GM19372 (cell line): ENCODE measurements around the gene MAP2K7.
"Not testable (repeated sequence)": the region's sequence is repeated elsewhere in the genome, so short reads cannot be mapped to it uniquely, and the experiment has no call there.

Experiments used
- ATAC-seq: cut with Tn5 transposase; IDR thresholded peaks from one replicate; pipeline ENCODE4 v1.9.1; 2021; ENCODE audit warnings: mild to moderate bottlenecking, low read depth, moderate library complexity; ENCODE audit not compliant: unreplicated experiment

MAP2K7 gene

GRCh38 chr19:7903244-7904073, at the start of gene MAP2K7:
Gene MAP2K7, plus strand, starts transcription at chr19:7903877. Its CDS starts 68 bp downstream, at chr19:7903945.
- peak; percentile 79 for ATAC-seq

- ATAC-seq = no peak
Measured at GRCh38 chr19:7855426-7856108, 48.1 kb upstream of the MAP2K7 start.

DNA sequence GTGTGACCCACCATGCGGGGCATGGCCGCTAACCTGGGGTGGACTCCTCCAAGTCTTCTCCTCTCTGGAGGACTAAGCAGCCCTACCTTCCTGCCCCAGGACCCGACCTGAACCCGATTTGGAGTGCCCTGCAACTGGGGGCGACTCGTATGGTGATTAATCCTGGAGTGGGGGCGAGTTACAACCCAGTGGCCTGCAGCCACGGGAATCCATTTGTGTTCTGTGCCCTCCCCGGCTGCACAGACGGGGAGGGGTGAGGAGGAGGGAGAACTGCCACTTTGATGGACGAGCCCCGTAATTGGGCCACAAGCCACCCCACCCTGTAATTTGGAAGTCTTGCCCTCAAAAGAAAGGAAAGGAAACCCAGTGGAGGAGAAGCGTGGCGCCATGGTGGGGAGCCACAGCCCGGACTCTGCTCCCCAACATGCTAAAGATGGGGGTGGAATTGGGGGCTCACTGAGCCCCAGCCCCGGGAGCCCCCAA, 47.5 kb upstream of the MAP2K7 start:
- no peak for ATAC-seq

- ATAC-seq = no peak
Measured at GRCh38 chr19:7856679-7857663, 46.7 kb upstream of the MAP2K7 start.

DNA sequence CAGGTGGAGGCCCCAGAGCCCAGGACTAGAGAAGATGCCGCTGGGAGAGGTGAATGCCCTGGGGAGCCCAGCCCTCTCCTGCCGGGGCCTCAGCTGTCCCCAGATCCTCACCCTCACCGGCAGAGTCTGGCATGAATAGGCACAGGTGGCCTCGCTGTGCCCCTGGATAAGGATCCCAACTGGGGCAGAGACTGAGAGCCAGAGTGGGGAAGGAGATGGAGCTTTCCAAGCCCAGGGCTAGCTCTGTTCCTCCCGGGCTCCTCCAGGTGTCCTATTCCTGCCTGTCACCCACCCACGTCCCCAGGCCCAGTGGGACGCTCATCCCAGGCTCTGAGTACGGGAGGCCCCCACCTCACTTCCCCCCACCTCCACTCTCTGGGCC, 46.0 kb upstream of the MAP2K7 start:
- no peak for ATAC-seq

DNA sequence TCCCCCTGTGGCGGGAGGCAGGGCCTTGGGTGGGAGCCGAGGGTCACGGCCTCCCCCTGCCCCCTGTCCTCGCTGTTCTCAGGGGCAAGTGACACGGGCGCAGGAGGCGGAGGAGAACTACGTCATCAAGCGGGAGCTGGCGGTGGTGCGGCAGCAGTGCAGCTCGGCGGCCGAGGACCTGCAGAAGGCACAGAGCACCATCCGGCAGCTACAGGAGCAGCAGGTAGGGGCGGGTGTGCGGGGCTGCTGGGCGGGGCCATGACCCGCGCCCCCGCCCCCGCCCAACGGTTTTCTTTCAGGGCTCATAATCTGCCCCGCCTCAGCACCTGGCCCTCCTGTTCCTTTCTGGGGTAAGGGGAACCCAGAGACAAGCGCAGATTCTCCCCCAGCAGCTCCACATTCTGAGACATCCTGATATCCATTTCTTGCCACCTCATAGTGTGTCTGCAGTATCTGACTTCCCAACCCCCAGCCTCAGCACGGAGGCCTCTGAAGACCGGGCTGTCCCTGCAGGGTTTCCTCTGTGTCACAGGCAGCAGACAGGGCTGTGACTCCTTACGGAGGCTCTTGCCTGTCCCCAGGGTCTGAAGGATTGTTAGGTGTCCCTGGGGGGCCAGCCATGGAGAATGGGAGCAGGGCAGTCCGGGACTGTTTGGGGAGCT, 45.4 kb upstream of the MAP2K7 start:
- ATAC-seq = no peak

GRCh38 chr19:7859087-7859486, 44.6 kb upstream of the MAP2K7 start:
- ATAC-seq = not testable (repeated sequence)

DNA sequence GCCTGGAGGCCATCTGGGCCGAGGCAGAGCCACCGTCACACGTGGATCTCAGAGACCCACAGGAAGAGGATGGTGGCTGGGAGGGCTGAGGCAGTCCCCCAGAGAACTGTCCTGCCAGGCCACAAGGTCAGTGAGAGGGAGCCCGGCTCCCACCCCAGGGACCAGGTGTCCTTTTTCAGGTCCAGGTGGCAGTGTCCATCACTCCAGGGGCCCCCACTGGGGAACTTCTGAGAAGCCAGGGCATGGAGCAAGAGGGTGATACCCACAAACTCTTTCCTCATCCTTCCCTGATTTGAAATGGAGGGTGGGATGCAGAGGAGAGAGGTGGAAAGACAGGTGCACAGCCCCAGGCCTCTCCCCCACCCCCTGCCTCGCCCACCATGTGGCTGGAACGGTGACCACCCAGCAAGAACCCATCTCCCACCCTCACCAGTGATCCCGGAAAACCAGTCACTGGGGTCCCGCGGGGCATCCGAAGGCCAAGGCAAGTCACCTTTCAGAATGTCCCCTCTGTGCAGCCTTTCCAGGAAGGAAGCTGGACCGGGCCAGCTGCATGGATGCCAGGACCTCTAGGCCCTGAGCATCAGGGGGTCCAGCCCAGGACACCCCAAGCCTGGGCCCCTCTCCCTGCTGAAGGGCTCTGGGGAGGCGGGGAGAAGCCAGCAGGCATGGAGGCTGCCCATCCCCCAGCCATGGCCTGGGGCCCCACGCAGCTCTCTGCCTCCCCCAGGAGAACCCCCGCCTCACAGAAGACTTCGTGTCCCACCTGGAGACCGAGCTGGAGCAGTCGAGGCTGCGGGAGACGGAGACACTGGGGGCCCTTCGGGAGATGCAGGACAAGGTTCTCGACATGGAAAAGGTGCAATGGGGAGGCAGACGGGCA, 43.6 kb upstream of the MAP2K7 start:
- no peak for ATAC-seq

GRCh38 chr19:7860714-7861618, 42.7 kb upstream of the MAP2K7 start:
- ATAC-seq = no peak

DNA sequence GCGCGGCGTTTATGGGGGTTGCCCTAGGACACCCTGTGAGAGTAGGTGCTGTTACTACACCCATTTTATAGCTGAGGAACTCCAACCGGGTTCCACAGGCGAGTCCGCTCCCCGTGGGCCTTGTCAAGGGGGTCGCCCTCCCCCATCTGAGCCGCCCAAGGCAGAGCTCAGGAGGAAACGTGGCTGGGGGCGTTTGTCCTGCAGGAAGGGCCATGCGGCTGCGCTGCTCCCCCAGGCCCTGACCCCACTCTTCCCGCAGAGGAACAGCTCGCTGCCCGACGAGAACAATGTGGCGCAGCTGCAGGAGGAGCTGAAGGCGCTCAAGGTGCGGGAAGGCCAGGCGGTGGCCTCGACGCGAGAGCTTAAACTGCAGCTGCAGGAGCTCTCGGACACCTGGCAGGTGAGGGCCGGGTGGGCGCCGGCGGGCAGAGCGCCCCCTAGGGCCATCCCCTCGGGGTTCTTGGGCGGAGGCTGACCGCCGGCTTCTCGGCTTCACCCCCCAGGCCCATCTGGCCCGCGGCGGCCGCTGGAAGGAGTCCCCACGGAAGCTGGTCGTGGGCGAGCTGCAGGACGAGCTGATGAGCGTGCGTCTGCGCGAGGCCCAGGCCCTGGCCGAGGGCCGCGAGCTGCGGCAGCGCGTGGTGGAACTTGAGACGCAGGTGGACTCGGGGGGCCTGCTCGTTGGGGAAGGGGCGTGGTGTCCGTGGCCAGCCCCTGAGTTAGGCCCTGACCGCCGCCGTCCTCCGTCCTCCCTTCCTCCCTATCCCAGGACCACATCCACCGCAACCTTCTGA, 41.9 kb upstream of the MAP2K7 start:
- ATAC-seq = no peak

DNA sequence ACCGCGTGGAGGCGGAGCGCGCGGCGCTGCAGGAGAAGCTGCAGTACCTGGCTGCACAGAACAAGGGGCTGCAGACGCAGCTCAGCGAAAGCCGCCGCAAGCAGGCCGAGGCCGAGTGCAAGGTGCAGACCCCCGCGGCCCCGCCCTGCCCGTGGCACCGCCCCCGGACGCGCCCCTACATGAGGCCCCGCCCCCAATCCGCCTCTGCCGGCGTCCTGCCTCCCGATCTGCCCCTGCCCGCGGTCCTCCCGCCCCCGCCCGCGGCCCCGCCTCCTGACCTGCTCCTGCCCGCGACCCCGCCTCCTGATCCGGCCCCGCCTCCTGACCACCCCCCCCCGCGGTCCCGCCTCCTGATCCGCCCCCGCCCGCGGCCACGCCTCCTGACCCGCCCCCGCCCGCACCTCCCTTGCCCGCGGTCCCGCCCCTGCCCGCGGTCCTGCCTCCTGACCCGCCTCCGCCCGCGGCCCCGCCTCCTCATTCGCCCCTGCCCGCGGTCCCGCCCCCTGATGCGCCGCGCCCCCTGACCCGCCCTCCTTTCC, 41.2 kb upstream of the MAP2K7 start:
- no peak for ATAC-seq

GRCh38 chr19:7863157-7863970, 40.3 kb upstream of the MAP2K7 start:
- ATAC-seq = no peak

DNA sequence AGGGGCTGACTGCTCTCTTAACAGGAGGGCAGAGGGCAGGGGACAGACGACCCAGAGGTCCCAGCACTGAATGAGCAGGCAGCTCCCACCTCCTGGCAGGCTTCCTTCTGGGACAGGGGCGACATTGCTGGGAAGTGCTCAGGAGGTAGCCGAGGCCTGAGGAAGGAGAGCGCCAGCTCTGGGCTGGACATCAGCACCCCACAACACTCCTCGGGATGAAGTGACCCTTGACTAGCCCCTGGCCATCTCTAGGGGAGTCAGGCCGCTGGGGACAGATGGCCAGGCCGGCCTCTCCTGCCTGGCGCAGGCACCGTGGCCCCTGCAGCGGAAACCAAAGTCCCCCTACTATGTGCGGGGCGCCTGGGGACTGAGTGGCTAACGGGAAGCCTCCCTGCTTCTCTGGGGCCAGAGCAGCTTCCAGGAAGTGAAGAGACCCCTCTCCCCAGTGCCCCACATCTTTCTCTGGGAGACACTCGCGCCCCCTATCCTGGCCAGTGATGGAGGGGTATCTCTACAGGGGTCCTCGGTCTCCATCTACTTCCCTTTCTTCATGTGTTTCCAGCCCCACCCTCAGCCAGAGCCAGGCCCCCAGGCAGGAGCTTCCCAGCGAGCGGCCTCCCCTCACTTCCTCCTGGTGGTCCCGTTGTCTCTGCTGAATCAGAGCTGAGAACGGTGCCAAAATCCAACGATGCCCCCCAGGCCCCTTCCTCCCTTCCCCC, 39.5 kb upstream of the MAP2K7 start:
- no peak for ATAC-seq

DNA sequence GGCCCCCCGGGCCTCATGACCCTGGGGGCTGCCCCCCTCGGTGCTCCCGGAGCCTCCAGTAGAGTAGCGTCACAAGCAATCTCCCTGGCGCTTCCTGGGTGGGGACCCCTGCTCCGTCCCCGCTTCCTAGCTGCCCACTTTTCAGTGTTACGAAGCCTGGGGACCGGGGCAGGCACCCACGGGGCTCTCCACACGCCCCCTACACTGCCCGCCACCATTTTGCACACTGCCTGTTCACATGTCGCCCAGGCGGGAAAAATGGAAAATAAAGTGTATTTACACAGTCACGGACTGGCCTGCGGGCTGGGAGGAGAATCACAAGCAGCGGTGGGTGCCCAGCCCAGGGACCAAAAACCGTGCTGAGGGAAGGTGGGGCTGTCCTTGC, 39.0 kb upstream of the MAP2K7 start:
- ATAC-seq = no peak

GRCh38 chr19:7865262-7865911, 38.3 kb upstream of the MAP2K7 start:
- no peak for ATAC-seq
